Measurements from ENCODE around the gene CYP2F1.
"Not testable (repeated sequence)": the region's sequence is repeated elsewhere in the genome, so short reads cannot be mapped to it uniquely, and the experiment has no call there.

The CYP2F1 gene

GRCh38 chr19:41126765-41127203 is 12.6 kb downstream of the CYP2F1 start:
- not testable (repeated sequence) for DNase-seq (ENCODE audit: extremely low read depth in 1 of 2, low read depth in 1 of 2)

DNA sequence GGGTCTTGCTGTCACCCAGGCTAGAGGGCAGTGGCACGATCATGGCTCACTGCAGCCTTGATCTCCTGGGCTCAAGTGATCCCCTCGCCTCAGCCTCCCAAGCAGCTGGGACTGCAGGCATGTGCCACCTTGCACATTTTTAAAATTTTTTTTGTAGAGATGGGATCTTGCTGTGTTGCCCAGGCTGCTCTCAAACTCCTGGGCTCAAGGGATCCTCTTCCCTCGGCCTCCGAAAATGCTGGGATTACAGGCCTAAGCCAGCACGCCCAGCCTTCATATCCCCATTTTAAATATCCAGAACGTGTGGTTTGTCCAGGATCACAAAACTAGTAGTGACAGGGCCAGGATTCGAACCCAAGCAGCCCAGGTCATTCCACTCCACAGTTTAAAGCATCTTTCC is 13.1 kb downstream of the CYP2F1 start:
- DNase-seq (ENCODE audit: extremely low read depth in 1 of 2, low read depth in 1 of 2), result not testable (repeated sequence)

GRCh38 chr19:41127801-41128300 is 13.6 kb downstream of the CYP2F1 start:
- DNase-seq (ENCODE audit: extremely low read depth in 1 of 2, low read depth in 1 of 2), result peak; percentile 20 to 61

DNA sequence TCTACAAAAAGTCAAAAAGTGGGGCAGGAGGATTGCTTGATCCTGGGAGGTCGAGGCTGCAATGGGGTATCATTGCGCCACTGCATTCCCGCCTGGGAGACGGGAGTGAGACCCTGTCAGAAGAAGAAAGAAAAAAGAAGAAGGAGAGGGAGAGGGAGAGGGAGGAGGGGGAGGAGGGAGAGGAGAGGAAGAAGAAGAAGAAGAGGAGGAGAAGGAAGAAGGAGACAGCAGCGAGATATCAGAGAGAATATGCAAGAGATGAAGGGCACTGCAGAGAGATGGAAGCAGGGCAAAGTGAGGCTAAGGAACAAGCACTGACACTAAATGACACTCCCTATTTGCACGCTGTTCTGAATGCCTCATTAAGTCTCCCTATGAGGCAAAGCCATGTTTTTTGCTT is 14.5 kb downstream of the CYP2F1 start:
- DNase-seq (ENCODE audit: extremely low read depth in 1 of 2, low read depth in 1 of 2), result no peak

GRCh38 chr19:41131186-41131585 is 17.0 kb downstream of the CYP2F1 start:
- DNase-seq (ENCODE audit: extremely low read depth in 1 of 2, low read depth in 1 of 2), result no peak

GRCh38 chr19:41133260-41133659 is 19.0 kb downstream of the CYP2F1 start:
- no peak for DNase-seq (ENCODE audit: extremely low read depth in 1 of 2, low read depth in 1 of 2)

- DNase-seq (ENCODE audit: extremely low read depth in 1 of 2, low read depth in 1 of 2), result no peak
These were observed 20.4 kb downstream of the CYP2F1 start for GRCh38 chr19:41134616-41135015.

- DNase-seq (ENCODE audit: extremely low read depth in 1 of 2, low read depth in 1 of 2), result peak in 1 of 2 donors; percentile 31
These were observed 21.5 kb downstream of the CYP2F1 start for GRCh38 chr19:41135390-41136384.

DNA sequence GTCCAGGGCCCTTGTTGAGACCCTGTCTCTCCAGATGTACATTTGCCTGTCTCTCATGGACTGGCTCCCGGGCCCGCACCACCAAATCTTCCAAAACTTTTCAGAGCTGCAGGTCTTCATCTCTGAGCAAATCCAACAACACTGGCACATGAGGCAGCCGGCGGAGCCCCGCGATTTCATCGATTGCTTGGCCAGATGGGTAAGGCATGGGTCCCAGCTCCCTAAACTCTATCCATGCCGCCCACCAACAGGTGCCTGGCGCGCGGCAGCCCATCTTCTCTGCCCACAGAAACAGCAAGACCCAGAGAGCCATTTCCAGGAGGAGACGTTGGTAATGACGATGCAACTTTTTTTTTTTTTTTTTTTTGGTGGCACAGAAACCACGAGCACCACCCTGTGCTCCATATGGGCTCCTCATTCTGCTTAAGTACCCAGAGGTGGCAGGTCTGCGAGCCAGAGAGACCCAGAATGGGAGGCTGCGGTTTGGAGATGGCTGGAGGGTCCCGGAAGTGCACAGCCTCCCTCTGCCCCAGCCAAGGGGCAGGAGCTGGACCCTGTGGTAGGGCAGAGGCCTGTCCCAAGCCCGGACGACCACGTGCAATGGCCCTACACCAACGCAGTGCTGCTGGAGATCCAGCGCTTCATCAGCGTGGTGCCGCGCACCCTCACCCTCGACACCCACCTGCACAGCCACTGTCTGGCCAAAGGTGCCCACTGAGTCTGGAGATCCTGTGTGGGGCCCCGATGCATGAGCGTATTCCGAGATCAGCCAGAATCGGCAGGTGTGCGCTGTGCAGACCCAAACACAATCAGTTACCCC is 22.6 kb downstream of the CYP2F1 start:
- no peak for DNase-seq (ENCODE audit: extremely low read depth in 1 of 2, low read depth in 1 of 2)

DNA sequence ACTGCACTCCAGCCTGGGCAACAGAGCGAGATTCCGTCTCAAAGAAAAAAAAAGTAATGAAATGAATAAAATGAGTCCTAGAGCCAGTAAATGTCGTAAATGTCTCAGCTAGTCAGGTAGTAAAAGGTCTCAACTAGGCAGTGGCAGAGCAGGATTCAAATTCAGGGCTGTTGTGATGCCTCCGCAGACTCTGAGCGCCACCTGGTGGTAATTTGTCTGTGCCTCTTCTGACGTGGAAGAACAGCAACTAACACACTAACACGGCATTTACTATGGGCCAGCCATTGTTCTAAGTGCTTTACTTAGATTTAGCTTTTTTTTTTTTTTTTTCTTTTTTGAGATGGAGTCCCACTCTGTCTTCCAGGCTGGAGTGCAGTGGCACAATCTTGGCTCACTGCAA is 30.2 kb downstream of the CYP2F1 start:
- DNase-seq (ENCODE audit: extremely low read depth in 1 of 2, low read depth in 1 of 2), result peak; percentile 45 to 76

- no peak for DNase-seq (ENCODE audit: extremely low read depth in 1 of 2, low read depth in 1 of 2)
These were observed 35.6 kb downstream of the CYP2F1 start for GRCh38 chr19:41149831-41150230.

DNA sequence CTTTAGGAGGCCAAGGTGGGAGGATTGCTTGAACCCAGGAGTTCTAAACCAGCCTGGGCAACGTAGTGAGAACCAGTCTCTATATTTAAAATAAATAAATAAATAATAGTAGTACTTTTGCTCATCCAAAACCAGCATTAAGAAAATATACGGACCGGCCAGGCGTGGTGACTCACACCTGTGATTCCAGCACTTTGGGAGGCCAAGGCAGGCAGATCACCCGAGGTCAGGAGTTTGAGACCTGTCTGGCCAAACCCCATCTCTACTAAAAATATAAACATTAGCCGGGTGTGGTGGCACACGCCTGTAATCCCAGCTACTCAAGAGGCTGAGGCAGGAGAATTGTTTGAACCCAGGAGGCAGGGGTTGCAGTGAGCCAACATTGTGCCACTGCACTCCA is 36.8 kb downstream of the CYP2F1 start:
- DNase-seq (ENCODE audit: extremely low read depth in 1 of 2, low read depth in 1 of 2), result not testable (repeated sequence)

- DNase-seq (ENCODE audit: extremely low read depth in 1 of 2, low read depth in 1 of 2), result no peak
These were observed 39.8 kb downstream of the CYP2F1 start for GRCh38 chr19:41154060-41154459.

GRCh38 chr19:41156207-41156606 is 42.0 kb downstream of the CYP2F1 start:
- DNase-seq (ENCODE audit: extremely low read depth in 1 of 2, low read depth in 1 of 2), result no peak

DNA sequence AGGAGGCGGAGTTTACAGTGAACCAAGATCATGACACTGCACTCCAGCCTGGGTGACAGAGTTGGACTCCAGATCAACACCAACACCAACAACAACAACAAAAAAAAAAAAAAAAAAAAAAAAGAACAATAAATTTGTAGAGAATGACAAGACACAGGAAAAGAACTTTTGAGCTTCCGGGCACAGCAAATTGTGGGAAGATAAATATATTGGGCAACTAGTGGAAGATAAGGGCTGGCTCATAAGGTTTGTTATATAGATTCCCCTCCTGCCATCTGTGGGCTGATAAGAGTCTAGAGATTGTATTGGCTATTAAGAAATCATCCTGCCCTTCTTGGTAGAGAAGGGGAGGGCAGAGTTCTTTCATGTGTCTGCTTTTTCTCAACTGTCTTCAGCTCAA is 45.6 kb downstream of the CYP2F1 start:
- DNase-seq (ENCODE audit: extremely low read depth in 1 of 2, low read depth in 1 of 2), result no peak

DNA sequence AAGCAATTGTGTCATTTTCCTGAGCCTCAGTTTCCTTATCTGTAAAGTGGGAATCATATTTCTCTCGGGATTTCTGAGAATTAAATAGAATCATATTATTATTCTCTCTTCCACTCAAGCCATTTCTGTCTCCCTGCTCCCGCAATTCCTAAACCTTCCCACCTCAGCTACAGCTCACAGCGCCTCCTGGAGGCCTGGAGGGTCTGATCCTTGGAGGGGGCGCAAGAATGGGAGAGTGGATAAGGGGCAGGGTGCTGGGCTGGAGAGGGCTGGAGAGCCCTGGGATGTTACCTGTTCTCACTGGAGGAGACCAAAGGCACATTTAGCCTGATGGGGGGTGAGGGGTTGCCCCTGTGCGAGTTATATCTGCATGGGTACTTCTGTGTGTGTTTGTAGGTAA is 47.7 kb downstream of the CYP2F1 start:
- no peak for DNase-seq (ENCODE audit: extremely low read depth in 1 of 2, low read depth in 1 of 2)

DNA sequence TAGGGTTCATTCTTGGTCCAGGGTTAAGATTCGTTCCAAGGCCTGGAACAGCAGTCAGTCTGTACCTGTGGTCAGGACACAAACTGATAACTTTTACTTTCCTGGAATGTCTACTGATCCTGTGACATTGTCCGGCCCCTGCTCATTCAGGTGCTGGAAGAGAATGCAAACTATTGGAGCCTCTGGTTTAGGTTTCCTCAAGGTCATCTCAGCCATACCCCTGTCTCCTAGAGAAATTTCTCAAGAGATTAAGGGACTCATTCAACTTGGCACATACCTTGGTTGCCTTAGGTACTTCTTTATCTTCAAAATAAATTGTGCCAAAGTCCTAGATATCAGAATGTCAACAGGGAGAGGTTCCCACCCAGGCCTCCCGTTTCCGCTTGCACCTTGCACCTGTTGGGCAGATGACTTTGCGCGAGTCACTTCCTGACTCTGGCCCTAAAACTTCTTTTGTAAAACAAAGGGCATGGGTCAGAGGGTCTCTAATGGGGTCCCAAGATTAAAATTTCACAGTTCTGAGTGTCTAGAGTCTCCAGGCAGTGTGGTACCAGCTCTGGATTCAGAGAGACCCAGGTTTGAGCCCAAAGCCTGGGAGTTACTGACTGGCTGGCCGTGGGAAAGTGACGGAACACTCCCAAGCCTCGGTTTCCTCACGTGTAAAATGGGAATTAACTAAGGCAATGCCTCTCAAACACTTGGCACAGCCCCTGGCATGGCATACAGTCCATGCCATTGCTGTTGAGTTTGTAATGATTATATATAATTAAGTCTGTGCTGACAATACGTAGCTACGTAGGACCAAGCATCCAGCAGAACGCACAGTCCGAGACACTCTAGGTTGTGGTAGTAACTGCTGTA is 52.9 kb downstream of the CYP2F1 start:
- no peak for DNase-seq (ENCODE audit: extremely low read depth in 1 of 2, low read depth in 1 of 2)

- DNase-seq (ENCODE audit: extremely low read depth in 1 of 2, low read depth in 1 of 2), result no peak
These were observed 58.3 kb downstream of the CYP2F1 start for GRCh38 chr19:41172297-41173164.

- no peak for DNase-seq (ENCODE audit: extremely low read depth in 1 of 2, low read depth in 1 of 2)
These were observed 60.2 kb downstream of the CYP2F1 start for GRCh38 chr19:41174297-41174928.
